GM21423 (cell line): ENCODE data around the gene SYT15.
"Not testable (repeated sequence)": the region's sequence is repeated elsewhere in the genome, so short reads cannot be mapped to it uniquely, and the experiment has no call there.

Source experiments
- ATAC-seq: cut with Tn5 transposase; IDR thresholded peaks from one replicate; pipeline ENCODE4 v1.9.1; 2021; ENCODE audit warnings: mild to moderate bottlenecking, moderate library complexity; ENCODE audit not compliant: unreplicated experiment

The SYT15 gene

GRCh38 chr10:46555713-46556514 is 23.0 kb upstream of the SYT15 start:
- no peak for ATAC-seq

- ATAC-seq, result no peak
Observed at GRCh38 chr10:46556515-46557318, 22.2 kb upstream of the SYT15 start, which contains the start of gene GPRIN2. TSS of gene GPRIN2 (minus strand) at chr10:46556658. CDS start at chr10:46550736, 5,922 bp downstream.

GRCh38 chr10:46557319-46558121 is 21.4 kb upstream of the SYT15 start:
- ATAC-seq, result no peak

GRCh38 chr10:46558122-46558391 is 20.9 kb upstream of the SYT15 start:
- ATAC-seq, result no peak

- ATAC-seq, result no peak
Observed at GRCh38 chr10:46558392-46559185, 20.3 kb upstream of the SYT15 start.

GRCh38 chr10:46559231-46559671 is 19.7 kb upstream of the SYT15 start:
- no peak for ATAC-seq

GRCh38 chr10:46560381-46560780 is 18.5 kb upstream of the SYT15 start:
- no peak for ATAC-seq

- ATAC-seq, result no peak
Observed at GRCh38 chr10:46560952-46561351, 18.0 kb upstream of the SYT15 start.

- not testable (repeated sequence) for ATAC-seq
Observed at GRCh38 chr10:46565591-46566332, 13.2 kb upstream of the SYT15 start.

GRCh38 chr10:46567151-46567550 is 11.8 kb upstream of the SYT15 start:
- ATAC-seq, result not testable (repeated sequence)

- not testable (repeated sequence) for ATAC-seq
Observed at GRCh38 chr10:46570655-46571054, 8.3 kb upstream of the SYT15 start.

GRCh38 chr10:46572765-46573164 is 6.2 kb upstream of the SYT15 start:
- not testable (repeated sequence) for ATAC-seq

- ATAC-seq, result not testable (repeated sequence)
Observed at GRCh38 chr10:46573314-46573713, 5.6 kb upstream of the SYT15 start.

- not testable (repeated sequence) for ATAC-seq
Observed at GRCh38 chr10:46573884-46574283, 5.0 kb upstream of the SYT15 start.

- ATAC-seq, result not testable (repeated sequence)
Observed at GRCh38 chr10:46577624-46578473, 1.1 kb upstream of the SYT15 start.

GRCh38 chr10:46579378-46579777 is 450 bp downstream of the SYT15 start:
- not testable (repeated sequence) for ATAC-seq

- not testable (repeated sequence) for ATAC-seq
Observed at GRCh38 chr10:46581997-46582396, 3.1 kb downstream of the SYT15 start.

GRCh38 chr10:46582568-46582967 is 3.6 kb downstream of the SYT15 start:
- not testable (repeated sequence) for ATAC-seq

- not testable (repeated sequence) for ATAC-seq
Observed at GRCh38 chr10:46584196-46584595, 5.3 kb downstream of the SYT15 start.
